ENCODE results near the gene LRRC46.

Gene LRRC46

GRCh38 chr17:47879028-47879585 is 47.6 kb downstream of the LRRC46 start:
- DNase-seq = no peak

GRCh38 chr17:47879776-47880454 is 48.4 kb downstream of the LRRC46 start:
- no peak for DNase-seq

GRCh38 chr17:47882247-47882646 is 50.8 kb downstream of the LRRC46 start:
- no peak for DNase-seq

GRCh38 chr17:47882695-47883588 is 51.5 kb downstream of the LRRC46 start:
- no peak for DNase-seq

GRCh38 chr17:47883589-47884426 is 52.3 kb downstream of the LRRC46 start:
- no peak for DNase-seq

GRCh38 chr17:47884427-47884740 is 52.9 kb downstream of the LRRC46 start:
- DNase-seq = no peak

GRCh38 chr17:47884905-47885730 is 53.6 kb downstream of the LRRC46 start:
- peak in 1 of 2 donors; percentile 14 for DNase-seq

All from CD4-positive, alpha-beta T cell treated with Interferon alpha-2 for 1 hour (primary cell).